ENCODE results near the gene APPL2.

APPL2 gene

GRCh38 chr12:105222726-105223351 lies 13.1 kb downstream of the APPL2 start:
- Histone ChIP-seq H3K9me3 (ENCODE audit: control insufficient read depth, insufficient read depth, low read depth, low read length) (no peaks in the 10 kb centered on the region), H3K4me3 (ENCODE audit: low read depth, low read length) (no peak overlapping the region), H3K27ac (ENCODE audit: low read depth, low read length) (no peak overlapping the region), H3K9ac (ENCODE audit: low read length) (no peak overlapping the region), H3K4me1 (ENCODE audit: control insufficient read depth, insufficient read depth, low read length) (peaks cover 10% of the 10 kb centered on the region), H3K36me3 (ENCODE audit: control insufficient read depth, insufficient read depth, low read length) (peaks cover 19% of the 10 kb centered on the region), H3K27me3 (ENCODE audit: control insufficient read depth, insufficient read depth, low read length) (no peaks in the 10 kb centered on the region)

DNA sequence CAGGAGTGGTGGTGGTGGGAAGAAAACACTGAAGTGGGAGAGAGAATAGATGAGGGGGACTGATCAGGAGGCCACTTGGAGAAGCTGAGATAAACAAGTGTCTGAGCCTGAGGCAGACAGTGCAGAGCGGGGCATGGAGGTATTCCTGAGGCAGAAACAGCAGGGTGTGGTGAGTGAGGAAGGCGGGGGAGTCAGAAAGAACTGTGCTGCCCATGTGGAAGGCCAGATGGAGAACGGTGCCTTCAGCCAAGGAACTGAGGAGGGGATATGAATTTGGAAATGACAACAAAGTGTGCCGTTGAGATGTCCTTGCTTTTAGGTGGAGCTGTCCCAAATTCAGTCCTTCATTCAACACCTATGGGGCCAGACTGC lies 13.7 kb downstream of the APPL2 start:
- H3K4me3 ChIP-seq (ENCODE audit: low read depth, low read length), result no peak overlapping the region
- H3K27me3 ChIP-seq (ENCODE audit: control insufficient read depth, insufficient read depth, low read length), result no peaks in the 10 kb centered on the region
- H3K27ac ChIP-seq (ENCODE audit: low read depth, low read length), result no peak overlapping the region
- H3K9ac ChIP-seq (ENCODE audit: low read length), result no peak overlapping the region
- no peaks in the 10 kb centered on the region for H3K9me3 ChIP-seq (ENCODE audit: control insufficient read depth, insufficient read depth, low read depth, low read length)
- H3K4me1 ChIP-seq (ENCODE audit: control insufficient read depth, insufficient read depth, low read length), result peaks cover 10% of the 10 kb centered on the region
- H3K36me3 ChIP-seq (ENCODE audit: control insufficient read depth, insufficient read depth, low read length), result peaks cover 20% of the 10 kb centered on the region

DNA sequence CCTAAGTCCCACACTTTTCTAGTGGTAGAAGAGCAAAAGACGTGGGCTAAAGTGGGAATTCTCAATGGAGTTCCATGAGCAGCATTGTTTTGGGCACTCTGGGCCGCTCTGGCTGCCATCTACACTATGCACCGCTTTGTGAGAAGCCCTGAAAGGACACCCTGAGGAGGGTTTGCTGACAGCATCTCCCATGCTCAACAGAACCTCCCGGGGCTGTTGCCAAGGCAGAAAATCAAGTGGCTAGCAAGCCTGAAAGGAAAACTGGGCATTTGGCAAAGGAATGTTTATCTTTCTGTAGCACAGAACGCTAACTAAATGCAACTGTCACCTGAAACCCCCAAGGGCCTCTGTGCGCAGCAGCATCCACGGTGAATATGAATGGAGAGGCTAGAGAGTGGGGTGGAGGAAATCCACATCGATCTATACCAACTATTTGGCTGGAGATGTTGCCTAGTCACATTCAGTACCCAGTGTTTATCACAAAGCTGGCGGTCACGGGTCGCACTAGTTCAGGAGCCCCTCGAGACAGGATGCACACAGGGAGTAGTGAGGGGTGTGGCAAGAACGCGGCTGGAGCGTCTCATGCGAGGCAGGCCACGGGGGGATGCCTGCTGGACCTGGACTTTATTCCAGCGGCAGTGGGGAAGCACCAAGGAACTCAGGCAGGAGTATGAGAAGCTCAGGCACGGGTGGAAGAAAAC lies 14.2 kb downstream of the APPL2 start:
- no peaks in the 10 kb centered on the region for H3K9me3 ChIP-seq (ENCODE audit: control insufficient read depth, insufficient read depth, low read depth, low read length)
- no peak overlapping the region for H3K4me3 ChIP-seq (ENCODE audit: low read depth, low read length)
- H3K4me1 ChIP-seq (ENCODE audit: control insufficient read depth, insufficient read depth, low read length), result peaks cover 10% of the 10 kb centered on the region
- no peak overlapping the region for H3K27ac ChIP-seq (ENCODE audit: low read depth, low read length)
- H3K36me3 ChIP-seq (ENCODE audit: control insufficient read depth, insufficient read depth, low read length), result peaks cover 22% of the 10 kb centered on the region
- H3K27me3 ChIP-seq (ENCODE audit: control insufficient read depth, insufficient read depth, low read length), result no peaks in the 10 kb centered on the region
- H3K9ac ChIP-seq (ENCODE audit: low read length), result no peak overlapping the region

GRCh38 chr12:105220929-105221290 lies 15.1 kb downstream of the APPL2 start:
- H3K27ac ChIP-seq (ENCODE audit: low read depth, low read length), result no peak overlapping the region
- no peaks in the 10 kb centered on the region for H3K9me3 ChIP-seq (ENCODE audit: control insufficient read depth, insufficient read depth, low read depth, low read length)
- H3K4me1 ChIP-seq (ENCODE audit: control insufficient read depth, insufficient read depth, low read length), result peaks cover 10% of the 10 kb centered on the region
- H3K4me3 ChIP-seq (ENCODE audit: low read depth, low read length), result no peak overlapping the region
- no peaks in the 10 kb centered on the region for H3K27me3 ChIP-seq (ENCODE audit: control insufficient read depth, insufficient read depth, low read length)
- H3K9ac ChIP-seq (ENCODE audit: low read length), result no peak overlapping the region
- H3K36me3 ChIP-seq (ENCODE audit: control insufficient read depth, insufficient read depth, low read length), result peaks cover 26% of the 10 kb centered on the region

DNA sequence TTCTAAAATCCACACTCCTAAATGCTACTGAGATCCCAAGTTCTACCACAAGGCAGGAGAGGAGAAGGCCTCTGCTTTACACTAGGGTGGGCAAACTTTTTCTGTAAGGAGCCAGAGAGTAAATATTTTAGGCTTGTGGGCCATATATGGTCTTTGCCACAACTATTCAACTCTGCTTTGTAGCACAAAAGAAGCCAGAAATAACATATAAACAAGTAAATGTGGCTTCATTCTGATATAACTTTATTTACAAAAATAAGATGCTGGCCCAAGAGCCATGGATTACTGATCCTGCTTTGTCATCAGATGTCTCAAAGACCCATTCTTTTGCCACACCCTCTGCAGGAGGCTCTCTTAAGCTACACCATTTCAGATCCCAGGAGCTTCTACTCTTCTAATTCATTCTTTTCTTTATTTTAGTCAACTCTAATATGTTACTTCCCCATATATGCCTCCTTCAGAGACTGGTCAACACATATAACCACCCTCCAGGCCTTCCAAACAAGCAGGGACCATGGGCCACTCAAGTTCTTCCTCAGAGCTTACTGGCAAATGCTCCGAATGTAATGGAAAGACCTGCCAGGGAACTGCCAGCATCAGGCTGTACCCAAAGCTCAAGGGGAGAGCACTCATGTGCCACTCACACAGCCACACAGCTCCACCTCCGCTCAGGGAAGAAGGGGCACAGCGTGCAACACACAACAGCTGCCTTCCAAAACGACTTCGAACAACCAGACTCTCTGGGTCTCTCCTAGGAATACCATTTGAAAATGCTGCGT lies 15.6 kb downstream of the APPL2 start:
- Histone ChIP-seq H3K36me3 (ENCODE audit: control insufficient read depth, insufficient read depth, low read length) (peaks cover 28% of the 10 kb centered on the region), H3K4me3 (ENCODE audit: low read depth, low read length) (no peak overlapping the region), H3K27ac (ENCODE audit: low read depth, low read length) (no peak overlapping the region)

GRCh38 chr12:105219261-105220028 lies 16.5 kb downstream of the APPL2 start:
- H3K4me1 ChIP-seq (ENCODE audit: control insufficient read depth, insufficient read depth, low read length), result peaks cover 20% of the 10 kb centered on the region
- no peak overlapping the region for H3K9ac ChIP-seq (ENCODE audit: low read length)
- peaks cover 31% of the 10 kb centered on the region for H3K36me3 ChIP-seq (ENCODE audit: control insufficient read depth, insufficient read depth, low read length)

More for the DNA sequence above, 15.6 kb downstream of the APPL2 start:
- H3K27me3 ChIP-seq (ENCODE audit: control insufficient read depth, insufficient read depth, low read length), result no peaks in the 10 kb centered on the region
- H3K9me3 ChIP-seq (ENCODE audit: control insufficient read depth, insufficient read depth, low read depth, low read length), result no peaks in the 10 kb centered on the region
- H3K9ac ChIP-seq (ENCODE audit: low read length), result no peak overlapping the region
- peaks cover 11% of the 10 kb centered on the region for H3K4me1 ChIP-seq (ENCODE audit: control insufficient read depth, insufficient read depth, low read length)

DNA sequence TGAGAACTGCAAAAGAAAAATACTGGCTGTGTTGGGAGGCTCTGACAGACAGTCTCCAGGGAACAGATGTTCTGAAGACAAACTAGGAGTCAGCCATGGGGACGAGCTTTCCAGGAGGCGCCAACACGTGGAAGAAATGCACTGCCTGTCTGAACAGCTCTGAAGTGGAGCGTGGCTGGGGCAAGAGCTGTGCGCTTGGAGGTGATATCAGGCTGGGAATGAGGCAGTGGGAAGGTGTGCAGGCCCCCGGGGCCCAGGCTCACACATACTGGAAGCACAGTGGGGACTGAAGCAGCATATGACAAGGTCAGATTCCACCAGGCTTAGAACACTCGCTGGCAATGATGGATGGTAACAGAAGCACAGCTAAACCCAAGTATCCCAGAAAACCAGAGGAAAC lies 17.5 kb downstream of the APPL2 start:
- Histone ChIP-seq H3K27me3 (ENCODE audit: control insufficient read depth, insufficient read depth, low read length) (no peaks in the 10 kb centered on the region), H3K9ac (ENCODE audit: low read length) (no peak overlapping the region), H3K9me3 (ENCODE audit: control insufficient read depth, insufficient read depth, low read depth, low read length) (no peaks in the 10 kb centered on the region), H3K27ac (ENCODE audit: low read depth, low read length) (no peak overlapping the region), H3K4me3 (ENCODE audit: low read depth, low read length) (no peak overlapping the region), H3K4me1 (ENCODE audit: control insufficient read depth, insufficient read depth, low read length) (peaks cover 20% of the 10 kb centered on the region), H3K36me3 (ENCODE audit: control insufficient read depth, insufficient read depth, low read length) (peaks cover 31% of the 10 kb centered on the region)

More at GRCh38 chr12:105219261-105220028, 16.5 kb downstream of the APPL2 start:
- no peak overlapping the region for H3K4me3 ChIP-seq (ENCODE audit: low read depth, low read length)
- H3K9me3 ChIP-seq (ENCODE audit: control insufficient read depth, insufficient read depth, low read depth, low read length), result no peaks in the 10 kb centered on the region
- H3K27me3 ChIP-seq (ENCODE audit: control insufficient read depth, insufficient read depth, low read length), result no peaks in the 10 kb centered on the region
- no peak overlapping the region for H3K27ac ChIP-seq (ENCODE audit: low read depth, low read length)

- H3K27ac ChIP-seq (ENCODE audit: low read depth, low read length), result no peak overlapping the region
- no peaks in the 10 kb centered on the region for H3K27me3 ChIP-seq (ENCODE audit: control insufficient read depth, insufficient read depth, low read length)
- no peak overlapping the region for H3K9ac ChIP-seq (ENCODE audit: low read length)
- peaks cover 33% of the 10 kb centered on the region for H3K36me3 ChIP-seq (ENCODE audit: control insufficient read depth, insufficient read depth, low read length)
- H3K9me3 ChIP-seq (ENCODE audit: control insufficient read depth, insufficient read depth, low read depth, low read length), result no peaks in the 10 kb centered on the region
- H3K4me1 ChIP-seq (ENCODE audit: control insufficient read depth, insufficient read depth, low read length), result peaks cover 10% of the 10 kb centered on the region; the same call in 1 of the 2 replicates
- no peak overlapping the region for H3K4me3 ChIP-seq (ENCODE audit: low read depth, low read length)
Measured at GRCh38 chr12:105214670-105215375, 21.2 kb downstream of the APPL2 start.

DNA sequence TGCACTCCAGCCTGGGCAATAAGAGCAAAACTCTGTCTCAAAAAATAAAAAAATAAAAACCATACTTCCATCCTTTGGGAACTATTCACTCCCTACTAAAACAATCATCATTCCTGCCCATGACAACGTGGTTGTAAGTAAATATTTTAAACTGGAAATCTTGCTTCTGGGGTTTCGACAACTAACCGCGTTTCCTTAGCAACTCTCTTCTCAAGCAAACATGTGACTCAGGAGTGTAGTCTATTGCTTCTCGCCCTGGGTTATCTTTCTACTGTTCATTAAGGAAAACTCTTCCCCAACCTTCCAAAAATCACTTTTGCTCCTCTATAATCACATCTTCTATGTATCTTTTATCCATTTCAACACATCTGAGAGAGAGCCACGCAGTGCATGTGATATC lies 21.8 kb downstream of the APPL2 start:
- H3K4me3 ChIP-seq (ENCODE audit: low read depth, low read length), result no peak overlapping the region
- no peak overlapping the region for H3K27ac ChIP-seq (ENCODE audit: low read depth, low read length)
- peaks cover 33% of the 10 kb centered on the region for H3K36me3 ChIP-seq (ENCODE audit: control insufficient read depth, insufficient read depth, low read length)
- no peaks in the 10 kb centered on the region for H3K9me3 ChIP-seq (ENCODE audit: control insufficient read depth, insufficient read depth, low read depth, low read length)
- H3K4me1 ChIP-seq (ENCODE audit: control insufficient read depth, insufficient read depth, low read length), result peaks cover 10% of the 10 kb centered on the region; the same call in 1 of the 2 replicates
- H3K9ac ChIP-seq (ENCODE audit: low read length), result no peak overlapping the region
- no peaks in the 10 kb centered on the region for H3K27me3 ChIP-seq (ENCODE audit: control insufficient read depth, insufficient read depth, low read length)

- H3K4me3 ChIP-seq (ENCODE audit: low read depth, low read length), result no peak overlapping the region
- H3K9me3 ChIP-seq (ENCODE audit: control insufficient read depth, insufficient read depth, low read depth, low read length), result no peaks in the 10 kb centered on the region
- peaks cover 35% of the 10 kb centered on the region for H3K36me3 ChIP-seq (ENCODE audit: control insufficient read depth, insufficient read depth, low read length)
- H3K4me1 ChIP-seq (ENCODE audit: control insufficient read depth, insufficient read depth, low read length), result peaks cover 10% of the 10 kb centered on the region; the same call in 1 of the 2 replicates
- no peaks in the 10 kb centered on the region for H3K27me3 ChIP-seq (ENCODE audit: control insufficient read depth, insufficient read depth, low read length)
- no peak overlapping the region for H3K27ac ChIP-seq (ENCODE audit: low read depth, low read length)
- no peak overlapping the region for H3K9ac ChIP-seq (ENCODE audit: low read length)
Measured at GRCh38 chr12:105212438-105212837, 23.5 kb downstream of the APPL2 start.
